HG02938 (cell line): ENCODE data around the gene SCN4B.

ENCODE experiments used
- ATAC-seq: cut with Tn5 transposase; IDR thresholded peaks from one replicate; pipeline ENCODE4 v1.9.1; 2021; ENCODE audit warnings: mild to moderate bottlenecking, moderate library complexity; ENCODE audit not compliant: unreplicated experiment

The SCN4B gene

DNA sequence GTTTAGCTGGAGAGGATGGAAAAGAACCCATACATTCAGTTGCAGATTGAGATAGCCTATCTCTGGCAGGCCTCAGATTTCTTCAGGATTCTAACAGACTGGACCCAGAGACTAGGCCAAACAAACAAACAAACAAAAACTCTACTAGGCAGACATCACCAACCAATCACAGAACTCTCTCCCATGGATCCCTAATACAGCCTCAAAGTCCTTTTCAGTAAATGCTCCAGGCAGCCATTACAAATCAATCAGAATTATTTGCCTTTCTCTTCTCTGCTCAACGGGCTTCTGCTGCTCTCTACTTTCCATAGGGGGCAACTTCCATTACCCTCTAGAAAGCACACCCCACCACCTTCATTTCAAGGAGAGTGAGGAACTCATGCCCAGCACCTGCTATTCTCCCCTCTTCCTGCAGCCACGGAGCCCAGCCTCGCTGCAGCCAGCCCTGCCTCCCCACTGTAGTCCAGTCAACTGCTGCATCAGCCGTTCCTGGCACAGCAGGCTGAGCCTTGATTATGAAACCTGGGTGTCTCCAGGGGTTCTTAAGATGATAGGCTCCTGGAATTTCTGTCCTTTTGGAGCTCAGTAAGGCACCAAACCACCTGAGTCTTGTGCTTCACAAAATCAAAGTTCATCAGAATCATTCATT is 46.8 kb downstream of the SCN4B start:
- no peak for ATAC-seq

- ATAC-seq: no peak
Measured at GRCh38 chr11:118104491-118104890, 48.1 kb downstream of the SCN4B start.

GRCh38 chr11:118102721-118103261 is 49.8 kb downstream of the SCN4B start:
- ATAC-seq: no peak

GRCh38 chr11:118100691-118101232 is 51.9 kb downstream of the SCN4B start:
- ATAC-seq: no peak

DNA sequence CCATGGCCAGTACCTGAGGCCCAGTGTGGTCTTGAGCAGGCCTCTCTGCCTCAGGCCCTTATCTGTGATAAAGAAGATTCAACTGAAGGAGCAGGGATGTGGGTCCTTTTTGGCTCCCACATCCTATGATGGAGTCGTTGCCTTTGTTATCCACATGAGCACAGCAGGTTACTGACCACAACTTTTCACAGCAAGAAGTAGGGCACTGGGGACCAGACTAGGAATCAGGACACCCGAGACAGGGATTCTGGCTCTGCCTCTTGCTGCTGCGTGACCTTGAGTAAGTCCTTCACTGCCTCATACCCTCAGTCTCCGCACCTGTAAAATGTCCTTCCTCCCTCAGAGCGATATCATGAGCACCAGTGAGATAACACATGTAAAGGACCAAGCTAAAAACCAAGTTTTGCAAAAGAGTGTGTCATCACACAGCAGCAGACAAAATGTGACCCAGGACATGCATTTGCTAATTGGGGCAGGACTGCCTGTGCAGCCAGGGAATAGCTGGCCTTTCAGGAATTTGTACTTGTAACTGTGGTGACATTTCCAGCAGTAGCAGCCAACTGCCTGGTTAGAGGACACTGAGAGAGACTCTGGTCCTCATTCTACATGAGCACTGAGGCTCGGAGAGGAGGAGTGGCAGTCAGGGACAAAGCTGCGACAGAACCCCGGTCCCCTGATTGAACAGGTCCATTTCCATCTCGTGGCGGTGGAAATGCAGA is 52.6 kb downstream of the SCN4B start:
- no peak for ATAC-seq

DNA sequence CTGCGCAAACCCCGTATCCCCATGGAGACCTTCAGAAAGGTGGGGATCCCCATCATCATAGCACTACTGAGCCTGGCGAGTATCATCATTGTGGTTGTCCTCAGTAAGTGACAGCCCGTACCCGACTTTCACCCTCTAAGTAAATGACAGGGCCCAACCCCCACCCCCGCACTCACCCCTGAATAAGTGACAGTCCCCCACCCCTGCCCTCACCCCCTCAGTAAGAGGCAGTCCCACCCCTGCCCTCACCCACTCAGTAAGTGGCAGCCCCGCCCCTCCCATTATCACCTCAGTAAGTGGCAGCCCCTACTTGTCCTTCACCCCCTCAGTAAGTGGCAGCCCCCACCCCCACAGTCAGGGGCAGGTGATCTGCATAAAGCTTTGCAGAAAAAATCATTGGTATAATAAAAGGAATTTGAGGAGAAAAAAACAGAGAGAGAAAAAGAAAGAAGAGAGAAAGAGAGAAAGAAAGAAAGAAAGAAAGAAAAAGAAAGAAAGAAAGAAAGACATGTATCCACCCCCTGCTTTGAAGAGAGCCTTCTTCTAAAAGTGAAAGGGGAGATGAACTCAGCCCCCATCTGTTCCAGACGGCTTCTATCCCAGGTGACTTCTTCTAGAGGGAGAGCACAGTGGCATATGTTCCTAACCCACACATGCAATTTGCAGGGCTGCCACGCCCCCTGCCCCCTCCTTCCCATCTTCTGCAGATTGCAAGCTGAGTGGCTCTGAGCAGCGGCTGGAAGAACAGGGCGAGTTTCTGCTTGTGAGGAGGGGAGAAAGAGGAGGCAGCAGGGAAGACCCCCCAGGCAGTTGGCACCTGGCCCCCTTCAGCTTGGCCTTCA is 53.4 kb downstream of the SCN4B start:
- ATAC-seq: no peak

- no peak for ATAC-seq
Measured at GRCh38 chr11:118095967-118096367, 56.7 kb downstream of the SCN4B start.

DNA sequence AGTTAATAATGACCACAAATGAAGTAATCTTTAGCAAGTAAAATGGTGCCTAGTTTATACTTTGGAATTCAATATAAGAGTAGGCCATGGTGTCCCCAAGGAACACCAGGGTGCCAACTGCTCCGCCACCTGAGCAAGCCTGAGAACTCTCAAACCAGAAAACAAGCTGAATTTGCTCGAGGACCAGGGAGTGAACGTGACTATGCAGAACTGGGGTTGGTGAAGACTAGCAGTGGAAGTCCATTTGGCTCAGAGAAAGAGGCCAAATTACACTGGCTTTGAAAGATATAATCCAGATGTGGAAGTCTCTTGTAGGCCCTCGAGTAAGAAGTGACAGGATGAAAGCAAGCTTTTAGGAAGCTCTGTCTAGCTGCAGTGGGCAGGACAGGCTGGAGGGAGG is 57.1 kb downstream of the SCN4B start:
- no peak for ATAC-seq

DNA sequence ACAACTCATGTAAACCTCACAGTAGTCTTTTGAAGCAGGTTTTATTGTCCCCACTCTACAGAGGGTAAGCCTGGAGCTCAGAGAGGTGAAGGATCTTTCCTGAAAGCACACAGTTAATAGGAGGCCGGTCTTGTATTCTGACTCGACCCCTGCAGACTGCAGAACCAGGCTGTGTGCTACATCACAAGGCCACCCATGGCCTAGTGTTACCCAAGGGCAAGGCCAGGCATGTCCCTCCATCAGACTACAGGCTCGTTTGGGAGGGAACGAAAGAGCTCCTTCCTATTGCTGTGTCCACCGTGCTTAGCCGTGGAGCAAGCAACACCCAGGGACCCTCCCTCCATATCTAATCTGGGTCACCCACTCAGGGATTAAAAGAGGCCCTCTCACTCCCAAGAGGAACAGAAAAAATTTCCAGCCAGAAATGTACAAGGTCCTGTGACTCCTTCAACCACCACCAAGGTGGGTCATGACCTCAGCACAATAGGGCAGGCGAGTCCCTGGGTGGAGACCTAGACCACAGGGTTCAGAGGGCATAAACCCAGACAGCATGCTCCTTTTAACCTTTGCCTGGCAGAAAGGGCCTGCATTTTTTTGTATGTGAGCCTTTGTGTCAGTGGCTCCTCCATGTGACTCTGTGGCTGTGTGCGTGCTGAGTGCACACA is 59.6 kb downstream of the SCN4B start:
- no peak for ATAC-seq

DNA sequence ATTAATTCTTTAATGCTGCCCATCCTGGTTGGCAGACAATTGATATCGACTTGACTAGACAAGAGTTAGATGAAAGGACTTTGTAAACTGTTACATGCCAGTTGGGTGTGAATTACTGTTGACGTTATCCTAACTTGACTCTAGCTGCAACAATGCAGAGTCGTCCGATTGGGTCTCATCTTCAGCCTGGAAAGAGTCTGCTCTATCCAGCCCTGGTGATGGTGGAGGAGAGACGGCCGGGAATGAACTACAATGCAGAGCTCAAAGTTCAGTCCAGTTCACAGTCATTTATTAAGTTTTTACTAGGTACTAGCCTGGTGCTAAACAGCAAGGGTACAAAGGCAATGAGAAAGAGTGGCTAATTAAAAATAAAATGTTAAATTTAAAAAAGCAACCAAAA is 60.9 kb downstream of the SCN4B start:
- ATAC-seq: no peak

GRCh38 chr11:118090545-118091162 is 62.0 kb downstream of the SCN4B start:
- no peak for ATAC-seq

DNA sequence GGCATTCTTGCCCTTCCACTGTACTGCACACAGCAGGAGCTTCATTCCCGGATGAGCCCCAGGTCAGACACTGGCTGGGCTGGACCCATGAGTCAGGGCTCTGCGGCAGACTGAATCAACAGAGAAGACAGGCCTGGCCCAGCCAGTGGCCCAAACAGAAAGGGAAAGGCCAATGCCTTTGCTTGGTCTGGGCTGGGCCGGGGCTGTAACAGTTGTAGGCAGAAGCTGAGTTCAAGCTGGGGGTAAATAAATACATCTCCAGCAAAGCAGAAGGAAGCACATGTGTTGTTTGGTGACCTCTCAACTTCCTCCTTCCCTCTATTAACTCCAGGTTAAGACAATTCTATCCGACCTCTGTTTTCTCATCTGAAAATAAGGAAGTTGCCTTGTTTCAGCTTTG is 64.1 kb downstream of the SCN4B start:
- no peak for ATAC-seq

DNA sequence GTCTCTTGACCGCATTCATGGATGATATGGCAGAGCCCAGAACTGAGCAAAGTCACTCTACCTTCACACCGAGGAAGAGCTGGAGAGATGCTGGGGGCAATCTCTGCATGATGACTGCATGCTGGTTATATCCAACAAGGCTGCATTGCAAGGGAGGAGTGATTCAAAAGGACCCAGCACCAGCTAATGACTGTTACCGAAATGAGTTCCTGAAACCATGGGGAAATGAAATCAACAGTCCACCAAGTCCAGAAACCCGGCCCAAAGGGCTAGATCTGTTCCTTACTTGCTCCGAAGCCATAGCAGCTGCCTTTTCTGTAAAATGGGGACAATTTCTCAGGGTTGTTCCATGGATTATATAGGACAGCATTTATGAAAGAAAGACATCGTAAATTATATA is 64.7 kb downstream of the SCN4B start:
- no peak for ATAC-seq

DNA sequence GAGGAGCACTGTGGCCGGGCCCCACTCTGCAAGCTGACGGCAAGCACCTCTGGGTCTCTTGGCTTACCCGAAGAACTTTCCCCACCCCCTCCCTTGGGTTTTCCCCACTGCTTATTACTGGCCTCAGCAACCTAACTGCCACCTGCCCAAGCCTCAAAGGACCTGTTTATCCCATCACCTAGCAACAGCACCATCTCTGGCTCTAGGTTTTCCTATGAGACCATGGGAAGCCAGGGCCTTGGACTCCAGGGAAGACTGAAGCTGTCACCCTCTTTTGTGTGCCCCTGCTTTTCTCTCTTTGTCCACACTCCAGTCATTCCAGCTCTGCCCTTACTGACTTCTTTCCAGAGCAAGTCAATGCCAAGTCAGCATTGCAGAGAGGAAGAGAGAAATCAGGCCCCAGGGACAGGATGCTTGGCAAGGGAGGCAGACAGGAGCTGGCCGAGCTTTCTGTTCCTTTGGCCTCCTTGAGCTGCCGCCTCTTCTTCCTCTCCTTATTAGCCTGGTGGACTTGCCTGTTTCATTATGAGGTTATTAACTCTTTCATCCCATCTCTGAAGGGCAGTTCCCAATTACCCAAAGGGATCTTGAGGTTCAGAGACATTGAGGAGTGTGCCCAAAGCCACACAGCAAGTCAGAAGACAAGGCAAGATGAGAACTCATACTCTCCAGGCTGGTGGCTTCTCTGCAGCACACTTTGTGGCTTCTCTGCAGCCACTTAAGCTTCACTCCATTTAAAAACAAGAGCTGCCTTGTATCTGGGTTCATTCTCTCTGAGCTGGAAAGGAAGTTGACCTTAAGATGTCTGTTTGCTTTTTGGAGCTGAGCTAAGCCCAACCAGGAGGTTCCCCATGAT is 65.5 kb downstream of the SCN4B start, which contains the start of gene SMIM35:
TSS of gene SMIM35 (minus strand) at position 51 of the 856 bp plus-strand sequence. CDS start 206 bp downstream, outside the sequence.
- ATAC-seq: no peak

- no peak for ATAC-seq
Measured at GRCh38 chr11:118084656-118085055, 68.0 kb downstream of the SCN4B start.

DNA sequence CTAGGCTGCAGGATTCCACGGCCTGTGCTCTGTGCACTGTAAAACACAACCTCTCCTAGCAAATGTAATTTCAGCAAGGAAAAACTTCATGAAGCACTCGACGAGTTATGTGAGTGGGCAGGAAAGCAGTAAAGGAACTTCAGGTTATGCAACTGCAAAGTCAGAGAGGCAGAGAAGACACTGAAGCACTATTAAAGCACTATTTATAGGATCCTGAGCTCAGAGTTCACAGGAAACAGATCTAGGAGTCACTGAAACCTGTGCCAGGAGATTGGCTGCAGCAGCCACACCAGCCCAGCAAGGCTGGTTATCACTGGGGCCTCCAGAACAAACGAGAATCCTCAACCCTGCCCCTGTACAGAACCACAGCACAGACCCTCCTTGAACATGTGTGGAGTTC is 68.4 kb downstream of the SCN4B start:
- no peak for ATAC-seq
